Measurements from ENCODE around the gene LHFPL3.

Gene LHFPL3

DNA sequence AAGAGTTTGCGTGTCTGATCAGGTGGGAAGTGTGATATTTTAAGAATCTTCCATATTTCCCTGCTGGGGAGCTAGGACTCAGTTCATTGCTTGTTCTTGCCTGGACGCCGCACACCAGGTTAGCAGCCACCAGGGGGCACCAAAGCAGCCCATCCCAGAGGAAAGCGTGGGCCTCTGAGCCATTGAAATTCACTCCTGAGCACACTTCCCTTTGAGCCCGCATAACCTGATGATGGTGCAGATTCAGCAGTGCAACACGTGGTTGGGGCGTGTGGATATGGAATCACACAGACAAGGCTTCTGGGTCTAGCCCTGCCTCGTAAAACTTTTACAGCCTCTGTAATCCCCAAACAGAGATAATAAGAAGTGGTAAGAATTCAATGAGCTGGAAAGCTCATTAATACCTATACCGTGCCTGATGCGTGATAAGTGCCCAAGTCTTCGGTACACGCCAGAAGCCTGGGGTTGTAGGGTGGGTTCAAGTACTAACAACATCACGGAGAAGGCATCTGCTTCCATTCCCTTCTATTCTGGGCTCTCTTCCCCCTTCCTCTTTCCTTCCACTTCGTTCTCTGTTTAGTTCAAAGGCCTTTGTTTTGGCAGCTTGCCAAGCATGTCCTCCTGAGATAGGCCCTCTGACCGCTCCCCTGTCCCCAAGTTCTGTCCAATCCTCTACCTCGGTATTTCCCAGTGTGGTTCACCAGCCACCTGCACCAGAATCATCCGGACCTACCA is 555.5 kb downstream of the LHFPL3 start:
- peak; percentile 98 for TF ChIP-seq CTCF (conservative IDR thresholded peaks at IDR 0.05; ENCODE audit: low read depth, low read length)

DNA sequence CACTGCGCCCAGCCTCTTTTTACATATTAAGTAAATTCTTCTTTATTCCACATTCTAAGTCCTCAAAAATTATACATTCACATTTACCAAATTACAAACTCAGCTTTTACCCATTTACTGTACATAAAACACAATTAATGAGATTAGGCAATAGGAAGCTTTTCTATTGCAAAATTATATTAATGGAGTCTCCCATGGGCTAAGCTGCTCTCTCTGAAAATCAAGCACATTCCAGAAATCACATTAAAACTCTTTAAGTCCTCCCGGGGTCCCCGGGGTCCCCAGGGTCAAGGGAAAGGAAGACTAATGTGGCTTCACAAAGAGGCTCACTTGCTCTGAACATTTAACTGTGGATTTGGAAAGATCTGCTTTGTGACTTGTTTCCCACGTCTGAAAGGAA is 558.2 kb downstream of the LHFPL3 start:
- H3K4me3 ChIP-seq (ENCODE audit: low read length) = no peak overlapping the region
- DNase-seq (ENCODE audit: low read depth) = no peak
- no peak for TF ChIP-seq CTCF (conservative IDR thresholded peaks at IDR 0.05; ENCODE audit: low read depth, low read length)

More for the DNA sequence above, 555.5 kb downstream of the LHFPL3 start:
- peak overlapping the region; percentile 11 for H3K4me3 ChIP-seq (ENCODE audit: low read length)
- DNase-seq (ENCODE audit: low read depth) = peak; percentile 52

DNA sequence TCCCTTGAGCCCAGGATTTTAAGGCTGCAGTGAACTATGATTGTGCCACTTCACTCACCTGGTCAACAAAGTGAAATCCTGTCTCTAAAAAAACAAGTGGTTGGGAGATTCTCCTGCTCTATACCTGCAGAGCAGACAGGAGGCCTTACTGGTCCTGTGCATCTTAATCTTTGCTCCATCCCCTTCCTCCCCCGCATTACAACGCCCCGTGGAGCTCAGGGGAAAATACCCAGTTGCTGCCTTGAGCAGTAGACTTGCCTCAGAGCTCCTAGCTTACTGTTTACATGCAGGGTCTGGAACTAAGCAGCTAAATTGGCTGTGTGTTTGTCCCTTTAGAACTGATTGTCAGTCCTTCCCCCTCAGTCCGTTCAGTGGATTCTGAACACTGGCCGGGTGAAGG is 561.8 kb downstream of the LHFPL3 start:
- no peak for TF ChIP-seq CTCF (conservative IDR thresholded peaks at IDR 0.05; ENCODE audit: low read depth, low read length)
- DNase-seq (ENCODE audit: low read depth) = no peak
- H3K4me3 ChIP-seq (ENCODE audit: low read length) = no peak overlapping the region

DNA sequence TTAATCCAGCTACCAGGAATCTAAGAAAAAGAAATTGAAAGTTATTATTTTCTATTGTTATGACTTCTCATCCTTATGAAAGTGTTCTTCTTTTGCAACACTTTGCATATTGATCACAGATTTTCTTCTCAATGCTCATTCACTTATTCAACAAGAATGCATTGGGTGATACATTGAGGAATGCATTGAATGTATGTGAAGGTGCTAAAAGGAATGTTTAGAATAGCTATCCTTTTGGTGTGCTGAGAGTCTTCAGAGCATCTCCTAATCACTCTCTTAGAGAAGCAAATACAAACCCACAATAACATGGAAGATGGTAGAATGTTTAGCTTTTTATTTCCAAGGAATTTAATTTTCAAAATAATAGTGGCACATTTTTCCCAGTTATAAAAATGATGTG is 563.5 kb downstream of the LHFPL3 start:
- DNase-seq (ENCODE audit: low read depth) = no peak
- H3K4me3 ChIP-seq (ENCODE audit: low read length) = no peak overlapping the region
- TF ChIP-seq CTCF (conservative IDR thresholded peaks at IDR 0.05; ENCODE audit: low read depth, low read length) = no peak

DNA sequence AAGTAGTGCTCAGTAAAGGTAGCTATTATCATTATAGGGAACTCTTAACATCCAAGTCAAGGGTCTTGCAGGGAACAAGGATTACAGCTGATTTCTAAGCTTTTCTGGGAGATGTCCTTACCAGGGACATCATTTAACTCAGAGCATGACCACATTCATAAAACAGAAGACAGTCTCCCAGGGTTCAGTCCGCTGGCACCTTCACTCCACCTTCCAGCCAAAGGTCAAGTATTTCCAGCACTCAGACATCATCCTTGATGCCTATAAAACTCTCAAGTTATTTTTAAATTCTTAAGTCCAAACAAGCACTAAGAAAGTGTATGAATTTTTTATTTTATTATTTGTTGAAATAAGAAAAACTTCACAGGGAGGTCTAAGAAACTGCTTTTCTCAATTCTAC is 565.9 kb downstream of the LHFPL3 start:
- no peak for DNase-seq (ENCODE audit: low read depth)
- no peak for TF ChIP-seq CTCF (conservative IDR thresholded peaks at IDR 0.05; ENCODE audit: low read depth, low read length)
- H3K4me3 ChIP-seq (ENCODE audit: low read length) = no peak overlapping the region

- H3K4me3 ChIP-seq (ENCODE audit: low read length) = no peak overlapping the region
- DNase-seq (ENCODE audit: low read depth) = no peak
- TF ChIP-seq CTCF (conservative IDR thresholded peaks at IDR 0.05; ENCODE audit: low read depth, low read length) = no peak
Observed at GRCh38 chr7:104894726-104895521, 566.5 kb downstream of the LHFPL3 start.

Data from retinal pigment epithelial cell (primary cell).